SK-N-SH treated with all-trans-retinoic acid at 6 μM for 48 hours (cell line): ENCODE data around the gene NOL11.

Experiments
- ATAC-seq: fragments of 200-7000 bp; cut with Tn5 transposase; 3 replicates; pipeline ENCODE4 v1.9.1; 2020; ENCODE audit warnings: mild to moderate bottlenecking, moderate library complexity
- ARNTL ChIP-seq: fragments of 450-650 bp; formaldehyde crosslinking; IDR thresholded peaks from 2 replicates; pipeline ENCODE4 v1.5.0; 2020; ENCODE audit warnings: low read depth, mild to moderate bottlenecking, moderate library complexity, borderline replicate concordance
- CSDC2 ChIP-seq: fragments of 250-450 bp; sonication (Bioruptor Pico); IDR thresholded peaks from 2 replicates; pipeline ENCODE4 v1.5.0; 2020; ENCODE audit warnings: mild to moderate bottlenecking, moderate library complexity
- ESRRG ChIP-seq: fragments of 250-450 bp; sonication (Bioruptor Pico); IDR thresholded peaks from 2 replicates; pipeline ENCODE4 v1.6.1; 2021; ENCODE audit warnings: mild to moderate bottlenecking
- ISL1 ChIP-seq: fragments of 250-450 bp; sonication (Bioruptor Pico); IDR thresholded peaks from 2 replicates; pipeline ENCODE4 v2.1.2; 2022; ENCODE audit warnings: mild to moderate bottlenecking, moderate library complexity
- PPARA ChIP-seq: fragments of 250-450 bp; sonication (Bioruptor Pico); IDR thresholded peaks from 2 replicates; pipeline ENCODE4 v1.5.0; 2020; ENCODE audit warnings: mild to moderate bottlenecking, borderline replicate concordance
- RARB ChIP-seq: fragments of 250-450 bp; sonication (Bioruptor Pico); IDR thresholded peaks from 2 replicates; pipeline ENCODE4 v1.8.0; 2021; ENCODE audit warnings: mild to moderate bottlenecking, moderate library complexity
- SNAI2 ChIP-seq: fragments of 250-450 bp; sonication (Bioruptor Pico); IDR thresholded peaks from 2 replicates; pipeline ENCODE4 v1.5.0; 2020; ENCODE audit warnings: mild to moderate bottlenecking, moderate library complexity
- TCF4 ChIP-seq: fragments of 250-450 bp; sonication (Bioruptor Pico); IDR thresholded peaks from 2 replicates; pipeline ENCODE4 v1.8.0; 2021; ENCODE audit warnings: mild to moderate bottlenecking, moderate library complexity, borderline replicate concordance
- TOX ChIP-seq: fragments of 250-450 bp; sonication (Bioruptor Pico); IDR thresholded peaks from 2 replicates; pipeline ENCODE4 v1.8.0; 2021; ENCODE audit warnings: mild to moderate bottlenecking, moderate library complexity, borderline replicate concordance
- ZC3H10 ChIP-seq: fragments of 250-450 bp; sonication (Bioruptor Pico); IDR thresholded peaks from 2 replicates; pipeline ENCODE4 v1.5.1; 2021; ENCODE audit warnings: mild to moderate bottlenecking, moderate library complexity
- ZFP30 ChIP-seq: fragments of 450-650 bp; formaldehyde crosslinking; IDR thresholded peaks from 2 replicates; pipeline ENCODE4 v1.5.0; 2022; ENCODE audit warnings: mild to moderate bottlenecking, moderate library complexity
- ZNF565 ChIP-seq: fragments of 450-650 bp; formaldehyde crosslinking; conservative IDR thresholded peaks from 2 replicates; pipeline ENCODE4 v1.5.0; 2020; ENCODE audit warnings: low read depth, mild to moderate bottlenecking, moderate library complexity
- ZNF8 ChIP-seq: fragments of 450-650 bp; formaldehyde crosslinking; IDR thresholded peaks from 2 replicates; pipeline ENCODE4 v1.5.0; 2020; ENCODE audit warnings: mild to moderate bottlenecking, moderate library complexity
- TF ChIP-seq, protein P1 (sequence below): fragments of 250-450 bp; sonication (Bioruptor Pico); IDR thresholded peaks from 2 replicates; pipeline ENCODE4 v1.5.0; 2020; ENCODE audit warnings: mild to moderate bottlenecking, moderate library complexity
- TF ChIP-seq, protein P2 (sequence below): fragments of 250-450 bp; sonication (Bioruptor Pico); IDR thresholded peaks from 2 replicates; pipeline ENCODE4 v1.5.1; 2021; ENCODE audit warnings: mild to moderate bottlenecking, moderate library complexity
- TF ChIP-seq, protein P3 (sequence below): fragments of 250-450 bp; sonication (Bioruptor Pico); IDR thresholded peaks from 2 replicates; pipeline ENCODE4 v1.8.0; 2021; ENCODE audit warnings: low read depth, mild to moderate bottlenecking, moderate library complexity, borderline replicate concordance

NOL11 gene

DNA sequence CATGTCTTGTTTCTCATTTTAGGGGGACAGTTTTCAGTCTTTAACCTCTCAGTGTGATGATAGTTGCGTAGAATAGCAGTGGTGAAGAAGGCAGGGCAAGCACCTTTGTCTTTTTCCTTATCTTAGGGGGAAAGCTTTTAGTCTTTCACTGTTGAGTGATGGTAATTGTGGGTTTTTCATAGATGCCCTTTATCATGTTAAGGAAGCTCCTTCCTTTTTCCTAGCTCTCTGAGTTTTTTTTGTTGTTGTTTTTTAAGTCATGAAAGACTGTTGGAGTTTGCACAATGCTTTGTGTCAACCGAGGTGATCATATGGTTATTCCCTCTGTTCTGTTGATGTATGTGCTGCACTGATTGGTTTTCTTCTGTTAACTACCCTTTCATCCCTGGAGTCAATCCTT is 15.7 kb downstream of the NOL11 start (continued):
- TF ChIP-seq ISL1 (CRISPR knock-in tag), result no peak
- TF ChIP-seq, protein P1, sequence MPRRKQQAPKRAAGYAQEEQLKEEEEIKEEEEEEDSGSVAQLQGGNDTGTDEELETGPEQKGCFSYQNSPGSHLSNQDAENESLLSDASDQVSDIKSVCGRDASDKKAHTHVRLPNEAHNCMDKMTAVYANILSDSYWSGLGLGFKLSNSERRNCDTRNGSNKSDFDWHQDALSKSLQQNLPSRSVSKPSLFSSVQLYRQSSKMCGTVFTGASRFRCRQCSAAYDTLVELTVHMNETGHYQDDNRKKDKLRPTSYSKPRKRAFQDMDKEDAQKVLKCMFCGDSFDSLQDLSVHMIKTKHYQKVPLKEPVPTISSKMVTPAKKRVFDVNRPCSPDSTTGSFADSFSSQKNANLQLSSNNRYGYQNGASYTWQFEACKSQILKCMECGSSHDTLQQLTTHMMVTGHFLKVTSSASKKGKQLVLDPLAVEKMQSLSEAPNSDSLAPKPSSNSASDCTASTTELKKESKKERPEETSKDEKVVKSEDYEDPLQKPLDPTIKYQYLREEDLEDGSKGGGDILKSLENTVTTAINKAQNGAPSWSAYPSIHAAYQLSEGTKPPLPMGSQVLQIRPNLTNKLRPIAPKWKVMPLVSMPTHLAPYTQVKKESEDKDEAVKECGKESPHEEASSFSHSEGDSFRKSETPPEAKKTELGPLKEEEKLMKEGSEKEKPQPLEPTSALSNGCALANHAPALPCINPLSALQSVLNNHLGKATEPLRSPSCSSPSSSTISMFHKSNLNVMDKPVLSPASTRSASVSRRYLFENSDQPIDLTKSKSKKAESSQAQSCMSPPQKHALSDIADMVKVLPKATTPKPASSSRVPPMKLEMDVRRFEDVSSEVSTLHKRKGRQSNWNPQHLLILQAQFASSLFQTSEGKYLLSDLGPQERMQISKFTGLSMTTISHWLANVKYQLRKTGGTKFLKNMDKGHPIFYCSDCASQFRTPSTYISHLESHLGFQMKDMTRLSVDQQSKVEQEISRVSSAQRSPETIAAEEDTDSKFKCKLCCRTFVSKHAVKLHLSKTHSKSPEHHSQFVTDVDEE (CRISPR knock-in tag), result no peak

DNA sequence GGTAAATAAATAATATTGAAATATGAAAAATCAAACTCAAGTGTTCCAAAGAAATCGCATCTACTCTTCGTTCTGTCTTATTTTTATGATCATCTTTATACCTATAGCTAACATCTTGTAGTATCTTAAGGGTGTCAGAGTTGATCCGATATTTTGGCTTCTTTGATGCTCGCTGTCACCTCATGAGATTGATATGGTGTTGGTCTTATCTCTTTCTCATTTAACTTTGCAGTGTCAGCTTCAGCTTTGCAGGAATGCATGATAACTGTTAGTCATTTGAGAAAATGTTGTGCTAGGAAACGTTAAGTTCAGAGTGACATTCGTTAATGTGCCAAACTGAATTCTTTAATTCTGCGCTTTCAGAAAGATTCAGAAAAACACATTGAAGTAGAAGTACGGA is 19.4 kb downstream of the NOL11 start:
- ATAC-seq, result no peak
- TF ChIP-seq ZNF8 (CRISPR knock-in tag), result no peak
- TF ChIP-seq ZNF565 (CRISPR knock-in tag), result no peak
- TF ChIP-seq SNAI2 (CRISPR knock-in tag), result no peak
- TF ChIP-seq CSDC2 (CRISPR knock-in tag), result no peak
- TF ChIP-seq RARB, result no peak
- TF ChIP-seq, protein P1 (CRISPR knock-in tag), result no peak

DNA sequence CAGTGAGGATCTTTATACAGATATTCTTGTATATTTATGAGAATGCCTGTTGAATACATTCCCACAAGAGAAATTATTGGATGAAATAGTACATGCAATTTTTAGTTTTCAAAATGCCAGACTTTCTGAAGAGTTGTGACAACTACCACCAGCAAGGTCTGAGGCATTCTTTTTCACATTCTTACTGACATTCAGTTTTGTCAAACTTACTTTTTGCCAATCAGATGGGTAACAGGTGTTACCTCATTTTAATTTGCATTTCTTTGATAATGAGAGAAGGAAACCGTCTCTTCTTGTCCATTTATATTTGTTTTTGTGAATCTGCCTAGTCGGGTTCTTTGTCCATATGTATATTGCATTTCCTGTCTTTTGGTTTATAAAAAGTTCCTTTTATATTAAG is 24.3 kb downstream of the NOL11 start:
- ATAC-seq, result no peak
- TF ChIP-seq ZC3H10 (CRISPR knock-in tag) (no peak), ZNF565 (CRISPR knock-in tag) (no peak), ESRRG (CRISPR knock-in tag) (no peak), ZNF8 (CRISPR knock-in tag) (no peak), SNAI2 (CRISPR knock-in tag) (no peak), RARB (no peak), PPARA (CRISPR knock-in tag) (no peak)
- TF ChIP-seq, protein P2, sequence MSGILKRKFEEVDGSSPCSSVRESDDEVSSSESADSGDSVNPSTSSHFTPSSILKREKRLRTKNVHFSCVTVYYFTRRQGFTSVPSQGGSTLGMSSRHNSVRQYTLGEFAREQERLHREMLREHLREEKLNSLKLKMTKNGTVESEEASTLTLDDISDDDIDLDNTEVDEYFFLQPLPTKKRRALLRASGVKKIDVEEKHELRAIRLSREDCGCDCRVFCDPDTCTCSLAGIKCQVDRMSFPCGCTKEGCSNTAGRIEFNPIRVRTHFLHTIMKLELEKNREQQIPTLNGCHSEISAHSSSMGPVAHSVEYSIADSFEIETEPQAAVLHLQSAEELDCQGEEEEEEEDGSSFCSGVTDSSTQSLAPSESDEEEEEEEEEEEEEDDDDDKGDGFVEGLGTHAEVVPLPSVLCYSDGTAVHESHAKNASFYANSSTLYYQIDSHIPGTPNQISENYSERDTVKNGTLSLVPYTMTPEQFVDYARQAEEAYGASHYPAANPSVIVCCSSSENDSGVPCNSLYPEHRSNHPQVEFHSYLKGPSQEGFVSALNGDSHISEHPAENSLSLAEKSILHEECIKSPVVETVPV, result no peak
- TF ChIP-seq, protein P3, sequence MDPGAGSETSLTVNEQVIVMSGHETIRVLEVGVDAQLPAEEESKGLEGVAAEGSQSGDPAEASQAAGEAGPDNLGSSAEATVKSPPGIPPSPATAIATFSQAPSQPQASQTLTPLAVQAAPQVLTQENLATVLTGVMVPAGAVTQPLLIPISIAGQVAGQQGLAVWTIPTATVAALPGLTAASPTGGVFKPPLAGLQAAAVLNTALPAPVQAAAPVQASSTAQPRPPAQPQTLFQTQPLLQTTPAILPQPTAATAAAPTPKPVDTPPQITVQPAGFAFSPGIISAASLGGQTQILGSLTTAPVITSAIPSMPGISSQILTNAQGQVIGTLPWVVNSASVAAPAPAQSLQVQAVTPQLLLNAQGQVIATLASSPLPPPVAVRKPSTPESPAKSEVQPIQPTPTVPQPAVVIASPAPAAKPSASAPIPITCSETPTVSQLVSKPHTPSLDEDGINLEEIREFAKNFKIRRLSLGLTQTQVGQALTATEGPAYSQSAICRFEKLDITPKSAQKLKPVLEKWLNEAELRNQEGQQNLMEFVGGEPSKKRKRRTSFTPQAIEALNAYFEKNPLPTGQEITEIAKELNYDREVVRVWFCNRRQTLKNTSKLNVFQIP (CRISPR knock-in tag), result no peak
- TF ChIP-seq, all 23 proteins: peak for 0

DNA sequence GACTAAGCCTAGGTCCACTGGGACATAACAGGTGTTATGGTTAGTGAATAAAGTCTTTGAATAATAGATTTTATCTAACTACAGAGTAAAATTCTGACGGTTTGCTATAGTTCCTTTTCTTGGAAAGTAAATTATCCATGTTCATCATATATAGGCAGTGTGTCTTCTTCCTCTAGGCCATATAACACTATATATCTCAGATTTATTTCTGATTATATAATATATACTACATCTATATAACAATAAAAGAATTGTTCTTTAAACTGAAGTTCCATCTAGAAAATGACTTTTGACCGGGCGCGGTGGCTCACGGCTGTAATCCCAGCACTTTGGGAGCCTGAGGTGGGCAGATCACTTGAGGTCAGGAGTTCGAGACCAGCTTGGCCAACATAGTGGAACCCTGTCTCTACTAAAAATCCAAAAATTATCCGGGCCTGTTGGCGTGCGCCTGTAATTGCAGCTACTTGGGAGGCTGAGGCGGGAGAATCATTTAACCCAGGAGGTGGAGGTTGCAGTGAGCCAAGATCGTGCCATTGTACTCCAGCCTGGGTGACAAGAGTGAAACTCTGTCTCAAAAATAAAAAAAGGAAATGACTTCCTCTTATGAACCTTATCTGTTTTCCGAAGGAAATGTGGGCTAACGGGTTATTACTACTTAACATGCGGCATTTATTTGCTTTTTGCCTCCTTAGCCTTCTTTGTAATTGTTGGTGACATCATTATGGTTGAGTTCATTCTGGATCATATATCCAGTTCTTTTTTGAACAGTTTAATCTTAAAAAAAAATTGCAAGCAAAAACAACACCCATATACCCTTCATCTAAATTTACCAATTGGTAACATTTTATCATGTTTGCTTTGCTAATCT is 29.2 kb downstream of the NOL11 start:
- no peak for TF ChIP-seq ARNTL (CRISPR knock-in tag)
- ATAC-seq, result no peak

DNA sequence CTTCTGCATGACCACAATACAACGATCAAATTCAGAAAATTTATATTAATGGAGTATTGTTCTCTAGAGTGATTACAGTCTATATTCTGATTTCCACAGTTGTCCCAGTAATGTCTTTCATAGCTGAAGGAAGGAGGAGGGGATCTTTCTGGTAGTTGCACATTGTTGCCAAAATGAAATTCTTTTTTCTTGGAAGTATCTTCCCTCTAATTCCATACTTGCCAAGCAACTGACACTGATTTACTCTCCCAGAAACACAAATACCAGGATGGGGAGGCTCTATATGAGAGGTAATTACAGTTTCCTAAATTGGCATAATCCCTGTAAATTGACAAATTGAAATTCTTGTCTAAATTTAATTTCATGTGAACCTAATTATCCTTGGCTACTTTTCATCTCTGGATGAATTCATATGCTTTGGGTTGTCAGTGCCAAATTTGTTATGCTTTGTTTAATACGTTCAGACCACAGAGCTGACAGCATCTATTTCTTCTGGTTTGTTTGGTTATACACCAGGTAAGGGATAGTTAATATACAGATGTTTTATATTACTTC is 30.0 kb downstream of the NOL11 start:
- TF ChIP-seq ZFP30 (CRISPR knock-in tag), result no peak
- TF ChIP-seq TCF4 (CRISPR knock-in tag), result no peak
- TF ChIP-seq ISL1 (CRISPR knock-in tag), result peak; percentile 44
- TF ChIP-seq ZC3H10 (CRISPR knock-in tag), result no peak
- no peak for TF ChIP-seq CSDC2 (CRISPR knock-in tag)
- no peak for TF ChIP-seq TOX (CRISPR knock-in tag)
- no peak for TF ChIP-seq ESRRG (CRISPR knock-in tag)
- TF ChIP-seq, all 23 proteins: peak for 1
- ATAC-seq, result peak; percentile 57
